Nephron progenitor cell (in vitro differentiated cells): Measurements from ENCODE around the gene NDOR1.
"Not testable (repeated sequence)": the region's sequence is repeated elsewhere in the genome, so short reads cannot be mapped to it uniquely, and the experiment has no call there.

Experiments
- DNase-seq: peaks from one replicate; pipeline ENCODE4 v3.0.0; 2021
- H3K27ac Mint-ChIP-seq: 2 replicates; pipeline ENCODE4 v1.8.0; 2021; ENCODE audit warnings: mild to moderate bottlenecking, moderate library complexity, mixed read lengths
- H3K27me3 Mint-ChIP-seq: 2 replicates; pipeline ENCODE4 v1.8.0; 2021; ENCODE audit warnings: mild to moderate bottlenecking, low read depth, mixed read lengths; ENCODE audit not compliant: poor library complexity
- H3K36me3 Mint-ChIP-seq: 2 replicates; pipeline ENCODE4 v1.8.0; 2021; ENCODE audit warnings: low read depth, mixed read lengths
- H3K4me1 Mint-ChIP-seq: 2 replicates; pipeline ENCODE4 v1.8.0; 2021; ENCODE audit warnings: mixed read lengths
- H3K4me3 Mint-ChIP-seq: 2 replicates; pipeline ENCODE4 v1.8.0; 2021; ENCODE audit warnings: mild to moderate bottlenecking, moderate library complexity, mixed read lengths
- H3K9me3 Mint-ChIP-seq: 2 replicates; pipeline ENCODE4 v1.8.0; 2021; ENCODE audit warnings: mild to moderate bottlenecking, moderate library complexity, mixed read lengths
- CTCF ChIP-seq: fragments of 200-600 bp; sonication (generic); IDR thresholded peaks from 2 replicates; pipeline ENCODE4 v1.5.0; 2021; ENCODE audit warnings: antibody characterized with exemption

Gene NDOR1

GRCh38 chr9:137235424-137236237 is 30.1 kb downstream of the NDOR1 start:
- no peaks in the 10 kb centered on the region for H3K27me3 Mint-ChIP-seq
- peaks cover 33% of the 10 kb centered on the region for H3K4me1 Mint-ChIP-seq
- H3K4me3 Mint-ChIP-seq = no peak overlapping the region
- no peak overlapping the region for H3K27ac Mint-ChIP-seq
- H3K36me3 Mint-ChIP-seq = no peaks in the 10 kb centered on the region
- TF ChIP-seq CTCF = no peak
- H3K9me3 Mint-ChIP-seq = no peaks in the 10 kb centered on the region
- DNase-seq = no peak

- no peaks in the 10 kb centered on the region for H3K9me3 Mint-ChIP-seq
- no peak overlapping the region for H3K4me3 Mint-ChIP-seq
- no peaks in the 10 kb centered on the region for H3K36me3 Mint-ChIP-seq
- peaks cover 33% of the 10 kb centered on the region for H3K4me1 Mint-ChIP-seq
- DNase-seq = peak; percentile 96
- H3K27me3 Mint-ChIP-seq = no peaks in the 10 kb centered on the region
- TF ChIP-seq CTCF = peak; percentile 99
- H3K27ac Mint-ChIP-seq = no peak overlapping the region
Observed at GRCh38 chr9:137236238-137236935, 30.9 kb downstream of the NDOR1 start.

- TF ChIP-seq CTCF = no peak
- H3K27me3 Mint-ChIP-seq = no peaks in the 10 kb centered on the region
- H3K36me3 Mint-ChIP-seq = no peaks in the 10 kb centered on the region
- H3K27ac Mint-ChIP-seq = no peak overlapping the region
- H3K9me3 Mint-ChIP-seq = no peaks in the 10 kb centered on the region
- peaks cover 33% of the 10 kb centered on the region for H3K4me1 Mint-ChIP-seq
- H3K4me3 Mint-ChIP-seq = no peak overlapping the region
- DNase-seq = no peak
Observed at GRCh38 chr9:137236936-137237421, 31.5 kb downstream of the NDOR1 start.

- peaks cover 10% of the 10 kb centered on the region for H3K36me3 Mint-ChIP-seq
- H3K27ac Mint-ChIP-seq = no peak overlapping the region
- H3K4me3 Mint-ChIP-seq = peak overlapping the region; percentile 24
- TF ChIP-seq CTCF = no peak
- no peaks in the 10 kb centered on the region for H3K9me3 Mint-ChIP-seq
- H3K4me1 Mint-ChIP-seq = peaks cover 43% of the 10 kb centered on the region
- no peaks in the 10 kb centered on the region for H3K27me3 Mint-ChIP-seq
- DNase-seq = no peak
Observed at GRCh38 chr9:137237759-137238726, 32.5 kb downstream of the NDOR1 start.

GRCh38 chr9:137239541-137240200 is 34.2 kb downstream of the NDOR1 start:
- H3K27me3 Mint-ChIP-seq, DNase-seq, H3K9me3 Mint-ChIP-seq: not testable (repeated sequence)
- Mint-ChIP-seq H3K4me3 (peak overlapping the region; percentile 81), H3K4me1 (peaks cover 58% of the 10 kb centered on the region), H3K27ac (peak overlapping the region; percentile 93), H3K36me3 (peaks cover 15% of the 10 kb centered on the region)
